Vagina (tissue), 2 donors: ENCODE measurements around the gene ENTPD8. TPM values are rescaled to one million over a fixed set of nuclear protein-coding genes. Genes with fewer than 3 reads are reported as not detected.

Experiments used
- DNase-seq, 2 donors: peaks; one replicate each; pipeline ENCODE4 v3.0.0-alpha.2; 2017; ENCODE audit errors: extremely low spot score in 2 of 2
- H3K27ac ChIP-seq: fragments of 200-600 bp; sonication (generic); one replicate; pipeline ENCODE4 v1.5.1; 2019
- H3K27me3 ChIP-seq: fragments of 200-600 bp; sonication (generic); one replicate; pipeline ENCODE4 v1.5.1; 2019
- H3K36me3 ChIP-seq, 2 donors: fragments of 200-600 bp; sonication (generic); one replicate each; pipeline ENCODE4 v1.5.1; 2017 to 2019
- H3K4me1 ChIP-seq: fragments of 200-600 bp; sonication (generic); one replicate; pipeline ENCODE4 v1.5.1; 2019
- H3K4me3 ChIP-seq, 2 donors: fragments of 200-600 bp; sonication (generic); 1 replicate in 1 of 2; 2 replicates in 1 of 2; pipeline ENCODE4 v1.5.1; 2016 to 2019
- H3K9me3 ChIP-seq: fragments of 200-600 bp; sonication (generic); one replicate; pipeline ENCODE4 v1.5.1; 2019
- POLR2A ChIP-seq, 2 donors: fragments of 450-650 bp; IDR thresholded peaks; one replicate each; pipeline ENCODE4 v1.6.1; 2017; ENCODE audit warnings: antibody characterized with exemption in 2 of 2, mild to moderate bottlenecking in 2 of 2, moderate library complexity in 2 of 2
- POLR2AphosphoS5 ChIP-seq, 2 donors: sonication (generic); formaldehyde crosslinking; IDR thresholded peaks; one replicate each; pipeline ENCODE4 v1.9.0; 2017; ENCODE audit warnings: antibody characterized with exemption in 2 of 2, mild to moderate bottlenecking in 2 of 2, low read depth in 1 of 2; ENCODE audit not compliant: insufficient read depth in 1 of 2
- intact Hi-C: fragments of 100-400 bp; cut with DNase I; formaldehyde crosslinking; loops from one replicate; pipeline ENCODE4 v1.15.1; 2023
- total RNA-seq: library from RNA; depleted of rRNA; stranded (reverse); fragments of >200 nt; gene quantifications from one replicate; pipeline ENCODE4 v1.2.3, GENCODE V29; 2016
- TF ChIP-seq, protein P1 (sequence below), 3 experiments: fragments of 450-650 bp in 2 of 3; fragments of 200-600 bp in 1 of 3; sonication (generic) in 1 of 3; IDR thresholded peaks; one replicate each; pipeline ENCODE4 v1.5.1; 2017 to 2019; ENCODE audit warnings: antibody characterized with exemption in 3 of 3, mild to moderate bottlenecking in 2 of 3, moderate library complexity in 2 of 3

Gene ENTPD8
- total RNA-seq, 1 donor from 2014 or later: not detected

- H3K36me3 ChIP-seq: no peaks in the 10 kb centered on the region
- DNase-seq: no peak
- TF ChIP-seq POLR2AphosphoS5 (IDR thresholded peaks at IDR 0.05; ENCODE audit: insufficient read depth in 1 of 2, low read depth in 1 of 2): no peak
- TF ChIP-seq, protein P1, sequence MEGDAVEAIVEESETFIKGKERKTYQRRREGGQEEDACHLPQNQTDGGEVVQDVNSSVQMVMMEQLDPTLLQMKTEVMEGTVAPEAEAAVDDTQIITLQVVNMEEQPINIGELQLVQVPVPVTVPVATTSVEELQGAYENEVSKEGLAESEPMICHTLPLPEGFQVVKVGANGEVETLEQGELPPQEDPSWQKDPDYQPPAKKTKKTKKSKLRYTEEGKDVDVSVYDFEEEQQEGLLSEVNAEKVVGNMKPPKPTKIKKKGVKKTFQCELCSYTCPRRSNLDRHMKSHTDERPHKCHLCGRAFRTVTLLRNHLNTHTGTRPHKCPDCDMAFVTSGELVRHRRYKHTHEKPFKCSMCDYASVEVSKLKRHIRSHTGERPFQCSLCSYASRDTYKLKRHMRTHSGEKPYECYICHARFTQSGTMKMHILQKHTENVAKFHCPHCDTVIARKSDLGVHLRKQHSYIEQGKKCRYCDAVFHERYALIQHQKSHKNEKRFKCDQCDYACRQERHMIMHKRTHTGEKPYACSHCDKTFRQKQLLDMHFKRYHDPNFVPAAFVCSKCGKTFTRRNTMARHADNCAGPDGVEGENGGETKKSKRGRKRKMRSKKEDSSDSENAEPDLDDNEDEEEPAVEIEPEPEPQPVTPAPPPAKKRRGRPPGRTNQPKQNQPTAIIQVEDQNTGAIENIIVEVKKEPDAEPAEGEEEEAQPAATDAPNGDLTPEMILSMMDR (IDR thresholded peaks at IDR 0.05): no peak
- TF ChIP-seq POLR2A (IDR thresholded peaks at IDR 0.05): no peak
- H3K4me1 ChIP-seq: peaks cover 15% of the 10 kb centered on the region
- no peaks in the 10 kb centered on the region for H3K9me3 ChIP-seq
- H3K27me3 ChIP-seq: no peaks in the 10 kb centered on the region
- intact Hi-C loops: loop anchor here (1.0 kb wide), 1 partner anchor 18 kb away; no protein-coding TSS in a partner anchor
- no peak overlapping the region for H3K27ac ChIP-seq
- no peak overlapping the region for H3K4me3 ChIP-seq
Measured at GRCh38 chr9:137428841-137429545, 12.2 kb downstream of the ENTPD8 start.

DNA sequence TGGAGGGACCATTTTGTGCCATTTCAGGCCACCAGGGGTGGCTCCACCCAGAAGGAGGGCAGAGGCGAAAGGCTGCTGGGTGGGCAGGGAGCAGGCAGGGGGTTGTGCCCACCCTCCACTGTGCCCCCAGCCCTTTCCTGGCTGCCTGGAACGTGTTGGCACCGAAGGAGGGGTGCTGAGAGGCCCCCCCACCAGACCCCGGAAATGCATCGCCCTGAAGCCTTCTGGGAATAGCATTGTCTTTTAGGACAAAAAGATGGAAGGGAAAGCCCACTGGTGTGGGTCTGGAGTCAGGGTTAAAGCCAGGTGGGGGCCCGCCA, 12.9 kb downstream of the ENTPD8 start:
- TF ChIP-seq, protein P1 (IDR thresholded peaks at IDR 0.05): no peak
- TF ChIP-seq POLR2A (IDR thresholded peaks at IDR 0.05) (no peak), POLR2AphosphoS5 (IDR thresholded peaks at IDR 0.05; ENCODE audit: insufficient read depth in 1 of 2, low read depth in 1 of 2) (no peak)
- H3K4me1 ChIP-seq: peaks cover 21% of the 10 kb centered on the region
- H3K36me3 ChIP-seq: no peaks in the 10 kb centered on the region
- intact Hi-C loops: no loop called here
- H3K27me3 ChIP-seq: no peaks in the 10 kb centered on the region
- DNase-seq: no peak
- H3K9me3 ChIP-seq: no peaks in the 10 kb centered on the region
- H3K4me3 ChIP-seq: no peak overlapping the region
- H3K27ac ChIP-seq: no peak overlapping the region

DNA sequence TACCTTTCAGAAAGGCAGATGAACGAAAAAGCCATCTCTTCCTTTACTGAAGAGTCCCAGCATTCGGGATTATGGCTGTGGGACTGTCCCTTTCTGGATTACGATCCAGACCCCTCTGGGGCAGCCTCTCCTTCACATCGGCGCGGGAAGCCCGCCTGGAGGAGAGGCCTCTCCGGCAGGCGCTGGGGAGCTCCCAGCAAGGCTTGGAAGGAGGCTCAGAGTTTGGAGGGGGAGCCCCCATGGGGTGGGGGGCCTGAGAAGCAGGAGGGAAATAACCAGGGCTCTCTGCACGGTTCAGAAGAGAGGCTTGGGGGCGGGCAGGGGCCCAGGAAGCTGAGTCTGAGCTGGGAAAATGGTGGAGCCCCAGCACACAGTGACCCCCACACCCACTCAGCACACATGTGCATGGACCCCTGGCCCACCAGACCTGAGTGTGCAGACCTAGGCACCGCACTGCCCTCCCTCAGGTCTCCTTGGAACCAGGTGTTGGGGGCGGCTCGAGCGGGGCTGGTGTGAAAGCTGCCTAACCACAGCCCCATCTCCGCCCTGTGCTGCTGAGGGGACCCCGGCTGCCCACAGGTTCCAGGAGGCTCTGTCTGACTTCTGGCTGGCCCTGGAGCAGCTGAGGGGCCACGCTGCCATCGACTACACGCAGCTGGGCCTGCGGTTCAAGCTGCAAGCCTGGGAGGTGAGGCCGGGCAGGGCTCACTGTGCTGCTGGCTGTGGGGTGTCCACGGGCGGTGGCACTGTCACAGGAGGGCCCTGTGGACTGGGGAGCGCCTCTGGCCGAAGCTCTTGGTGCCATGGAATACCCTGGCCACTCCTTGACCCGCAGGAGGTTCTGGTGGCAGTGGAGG, 13.5 kb downstream of the ENTPD8 start:
- no peaks in the 10 kb centered on the region for H3K36me3 ChIP-seq
- no peak overlapping the region for H3K4me3 ChIP-seq
- intact Hi-C loops: no loop called here
- H3K27me3 ChIP-seq: no peaks in the 10 kb centered on the region
- H3K4me1 ChIP-seq: peaks cover 21% of the 10 kb centered on the region
- no peak for TF ChIP-seq POLR2A (IDR thresholded peaks at IDR 0.05)
- TF ChIP-seq, protein P1 (IDR thresholded peaks at IDR 0.05): no peak
- no peak for TF ChIP-seq POLR2AphosphoS5 (IDR thresholded peaks at IDR 0.05; ENCODE audit: insufficient read depth in 1 of 2, low read depth in 1 of 2)
- H3K27ac ChIP-seq: no peak overlapping the region
- H3K9me3 ChIP-seq: no peaks in the 10 kb centered on the region
- no peak for DNase-seq

GRCh38 chr9:137426018-137426681, 15.0 kb downstream of the ENTPD8 start:
- no peak overlapping the region for H3K27ac ChIP-seq
- intact Hi-C loops: no loop called here

More at GRCh38 chr9:137426018-137426681, 15.0 kb downstream of the ENTPD8 start:
- H3K36me3 ChIP-seq: no peaks in the 10 kb centered on the region
- H3K27me3 ChIP-seq: no peaks in the 10 kb centered on the region
- H3K9me3 ChIP-seq: no peaks in the 10 kb centered on the region
- peaks cover 34% of the 10 kb centered on the region for H3K4me1 ChIP-seq
- no peak overlapping the region for H3K4me3 ChIP-seq
- TF ChIP-seq, protein P1 (IDR thresholded peaks at IDR 0.05): no peak
- TF ChIP-seq POLR2A (IDR thresholded peaks at IDR 0.05) (no peak), POLR2AphosphoS5 (IDR thresholded peaks at IDR 0.05; ENCODE audit: insufficient read depth in 1 of 2, low read depth in 1 of 2) (no peak)
- no peak for DNase-seq
